Hepatic stellate cell (primary cell): ENCODE data around the gene FADS6.
"Not testable (repeated sequence)": the region's sequence is repeated elsewhere in the genome, so short reads cannot be mapped to it uniquely, and the experiment has no call there.

ENCODE experiments used
- DNase-seq: peaks from one replicate; pipeline ENCODE4 v3.0.0; 2011; ENCODE audit warnings: low spot score

Gene FADS6

DNA sequence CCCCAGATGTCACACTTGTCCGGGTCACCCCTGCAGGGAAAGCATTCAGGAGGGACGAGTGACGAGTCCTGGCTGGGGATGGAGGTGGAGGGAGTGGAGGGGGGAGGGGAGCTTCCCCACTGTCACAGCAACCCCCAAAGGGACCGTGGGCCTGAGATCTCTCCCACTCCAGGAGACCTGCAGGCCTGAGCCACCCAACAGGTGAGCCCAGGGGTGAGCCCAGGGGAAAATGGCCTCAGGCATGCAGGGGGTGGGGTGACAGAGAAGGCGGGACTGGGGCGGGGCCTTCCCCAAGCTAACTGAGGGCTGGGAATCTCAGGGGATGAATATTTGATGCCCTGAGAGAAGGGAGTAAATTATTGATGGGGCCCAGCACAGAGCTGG lies 27.2 kb upstream of the FADS6 start:
- DNase-seq, result no peak

GRCh38 chr17:74920306-74920620 lies 26.8 kb upstream of the FADS6 start:
- DNase-seq, result no peak

GRCh38 chr17:74919440-74920305 lies 26.2 kb upstream of the FADS6 start:
- peak; percentile 60 for DNase-seq

DNA sequence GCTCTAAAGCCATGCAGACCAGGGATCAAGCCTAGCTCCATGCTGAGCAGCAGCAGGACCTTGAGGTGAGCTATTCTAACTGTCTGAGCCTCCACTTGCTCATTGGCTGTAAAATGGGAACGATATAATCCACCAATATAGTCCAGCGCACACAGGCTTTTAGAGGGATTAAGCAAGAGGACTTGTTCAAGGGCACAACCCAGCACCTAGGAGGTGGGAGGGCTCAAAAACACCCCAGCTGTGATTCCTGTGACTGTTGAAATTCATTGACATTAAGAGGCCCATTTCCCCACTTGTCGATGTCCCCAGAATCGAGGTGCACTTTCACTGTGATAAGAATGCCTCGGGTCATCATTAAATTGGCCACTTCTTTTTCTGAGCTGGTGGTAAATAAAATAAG lies 25.5 kb upstream of the FADS6 start:
- no peak for DNase-seq

DNA sequence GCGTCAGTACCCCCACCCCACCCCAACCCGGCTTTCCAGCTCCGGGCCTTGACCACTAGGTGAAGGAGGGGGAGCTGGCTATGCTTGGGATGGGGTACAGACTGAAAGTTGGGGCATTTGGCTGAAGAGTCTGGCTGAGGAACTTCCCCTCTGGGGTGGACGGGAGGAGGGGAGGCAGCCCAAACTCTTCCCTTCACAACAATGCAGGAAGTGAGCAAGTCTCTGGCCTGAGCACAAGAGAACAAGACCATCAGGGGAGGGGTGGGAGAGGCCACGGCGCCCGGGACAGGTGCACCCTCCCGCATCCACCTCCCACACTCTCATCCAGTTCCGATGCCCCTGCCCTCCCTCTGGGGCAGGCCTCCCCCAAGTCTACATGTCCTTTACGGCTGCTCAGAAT lies 24.0 kb upstream of the FADS6 start:
- DNase-seq, result no peak

DNA sequence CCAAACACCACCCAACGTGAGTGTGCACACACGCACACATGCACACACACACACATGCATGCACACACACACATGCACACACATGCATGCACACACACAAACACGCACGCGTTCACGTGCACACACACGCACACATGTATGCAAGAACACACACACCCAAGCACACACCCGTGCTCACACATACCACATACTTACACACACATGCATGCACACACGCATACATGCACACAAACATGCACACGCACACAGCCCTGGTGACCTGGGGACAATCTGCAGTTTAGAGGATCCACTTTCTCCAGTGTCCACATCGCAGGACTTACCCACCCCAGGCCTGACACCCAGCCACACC lies 23.4 kb upstream of the FADS6 start:
- no peak for DNase-seq

- DNase-seq, result no peak
These were observed 22.9 kb upstream of the FADS6 start for GRCh38 chr17:74916136-74916850.

DNA sequence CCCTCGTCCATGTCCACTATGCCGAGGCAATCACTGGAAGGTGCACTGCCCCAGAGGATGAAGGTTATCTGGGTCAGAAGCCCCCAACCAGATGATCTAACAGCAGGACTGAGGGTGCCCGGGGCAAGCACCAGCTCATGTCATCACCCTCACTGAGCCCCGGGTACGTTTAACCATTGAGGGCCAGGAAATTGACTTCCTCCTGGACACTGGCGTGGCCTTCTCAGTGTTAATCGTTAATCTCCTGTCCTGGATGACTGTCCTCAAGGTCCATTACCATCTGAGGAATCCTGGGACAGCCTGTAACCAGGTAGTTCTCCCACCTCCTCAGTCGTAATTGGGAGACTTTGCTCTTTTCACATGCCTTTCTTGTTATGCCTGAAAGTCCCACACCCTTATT lies 18.0 kb upstream of the FADS6 start:
- not testable (repeated sequence) for DNase-seq

DNA sequence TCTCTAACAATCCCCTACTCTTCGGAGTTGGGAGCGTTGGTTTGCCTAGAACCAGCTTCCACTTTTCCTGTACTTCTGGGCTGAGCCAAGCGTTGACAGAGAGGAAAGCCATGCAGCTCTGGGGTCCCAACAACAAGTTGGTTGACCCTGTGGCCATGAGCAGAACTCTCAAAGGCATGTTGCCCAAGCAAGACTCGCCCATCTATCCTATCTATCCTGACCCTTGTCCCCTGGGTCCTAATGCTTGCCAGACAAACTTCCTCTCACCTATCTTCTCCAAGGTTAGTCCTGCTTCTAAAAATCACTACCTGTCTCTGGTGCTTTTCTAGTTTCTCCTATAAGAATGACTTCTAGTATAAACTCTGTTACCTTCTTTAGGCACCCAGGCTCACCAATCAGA lies 15.7 kb upstream of the FADS6 start:
- not testable (repeated sequence) for DNase-seq

GRCh38 chr17:74907012-74907411 lies 13.6 kb upstream of the FADS6 start:
- no peak for DNase-seq

DNA sequence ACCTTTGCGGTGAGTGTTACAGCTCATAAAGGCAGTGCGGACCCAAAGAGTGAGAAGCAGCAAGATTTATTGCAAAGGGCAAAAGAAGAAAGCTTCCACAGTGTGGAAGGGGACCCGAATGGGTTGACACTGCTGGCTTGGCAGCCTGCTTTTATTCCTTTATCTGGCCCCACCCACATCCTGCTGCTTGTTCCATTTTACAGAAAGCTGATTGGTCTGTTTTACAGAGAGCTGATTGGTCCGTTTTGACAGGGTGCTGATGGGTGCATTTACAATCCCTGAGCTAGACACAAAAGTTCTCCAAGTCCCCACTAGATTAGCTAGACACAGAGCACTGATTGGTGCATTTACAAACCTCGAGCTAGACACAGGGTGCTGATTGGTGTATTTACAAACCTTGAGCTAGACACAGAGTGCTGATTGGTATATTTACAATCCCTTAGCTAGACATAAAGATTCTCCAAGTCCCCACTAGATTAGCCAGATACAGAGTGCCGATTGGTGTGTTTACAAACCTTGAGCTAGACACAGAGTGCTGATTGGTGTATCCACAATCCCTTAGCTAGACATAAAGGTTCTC lies 12.9 kb upstream of the FADS6 start:
- DNase-seq, result not testable (repeated sequence)

- DNase-seq, result no peak
These were observed 11.4 kb upstream of the FADS6 start for GRCh38 chr17:74904687-74905409.

DNA sequence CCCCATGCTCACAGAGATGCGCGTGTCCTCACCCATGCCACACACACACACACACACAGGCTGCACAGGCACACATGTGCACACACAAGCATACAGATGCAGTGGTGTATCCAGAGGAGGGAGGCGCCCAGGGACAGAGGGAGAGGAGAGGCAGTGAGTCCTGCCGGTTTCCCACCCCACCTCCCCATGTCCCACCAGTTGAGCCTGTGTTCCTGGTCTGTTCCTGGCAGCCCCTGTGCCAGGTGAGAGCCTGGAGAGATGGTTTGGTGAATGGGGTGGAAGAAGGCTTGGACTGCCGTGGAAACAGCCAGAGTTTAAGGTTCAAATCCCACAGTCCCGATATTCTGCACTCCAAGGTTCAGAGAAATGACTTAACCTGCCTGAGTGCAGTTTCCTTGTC lies 10.2 kb upstream of the FADS6 start:
- no peak for DNase-seq

DNA sequence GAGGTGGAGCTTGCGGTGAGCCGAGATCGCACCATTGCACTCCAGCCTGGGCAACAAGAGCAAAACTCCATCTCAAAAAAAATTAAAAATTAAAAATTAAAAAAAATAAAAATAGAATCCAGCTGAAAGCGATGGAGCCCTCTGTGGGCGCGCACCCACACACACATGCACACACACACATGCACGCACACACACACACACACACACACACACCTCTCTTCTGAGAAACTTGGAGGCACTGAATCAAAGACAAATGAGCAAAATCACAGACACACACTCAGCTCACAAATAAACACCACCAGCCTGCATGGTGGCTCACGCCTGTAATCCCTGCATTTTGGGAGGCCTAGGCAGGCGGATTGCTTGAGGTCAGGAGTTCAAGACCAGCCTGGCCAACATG lies 9.6 kb upstream of the FADS6 start:
- no peak for DNase-seq

DNA sequence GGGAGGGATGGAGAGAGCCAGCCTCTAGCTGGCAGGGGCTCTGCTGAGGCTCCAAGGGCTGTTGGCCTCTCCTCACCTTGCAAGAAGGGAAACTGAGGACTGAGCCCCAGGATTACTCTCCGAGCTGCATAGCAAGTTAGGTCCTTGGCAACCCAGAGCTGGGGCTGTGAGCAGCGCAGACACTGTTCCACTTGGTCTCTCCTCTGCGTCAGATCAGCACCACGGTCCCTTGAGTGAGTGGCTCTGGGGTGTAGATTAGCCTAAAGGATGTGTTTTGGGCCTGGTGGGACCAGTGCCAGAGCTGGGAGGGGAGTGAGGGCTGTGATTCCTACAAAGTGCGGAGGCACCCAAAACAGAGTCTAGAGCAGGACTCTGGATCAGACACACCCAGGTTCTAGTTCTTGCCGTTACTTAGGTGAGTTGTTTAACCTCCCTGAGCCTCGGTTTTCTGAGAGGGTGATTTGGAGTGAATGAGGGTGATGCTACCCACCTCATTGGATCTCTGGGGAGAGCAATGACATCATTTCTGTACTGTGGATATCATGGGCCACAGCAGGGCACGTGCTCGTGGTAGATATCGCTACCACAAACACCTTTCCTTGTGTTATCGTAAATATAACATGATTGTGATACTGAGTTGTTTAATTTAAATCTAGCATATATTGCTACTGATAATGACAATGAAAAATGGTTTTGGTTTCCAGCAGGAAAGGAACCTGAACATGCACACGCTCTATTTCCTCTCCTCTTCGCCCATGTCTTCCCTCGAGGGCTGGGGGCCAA lies 8.1 kb upstream of the FADS6 start:
- DNase-seq, result no peak

GRCh38 chr17:74900208-74900607 lies 6.8 kb upstream of the FADS6 start:
- DNase-seq, result no peak

DNA sequence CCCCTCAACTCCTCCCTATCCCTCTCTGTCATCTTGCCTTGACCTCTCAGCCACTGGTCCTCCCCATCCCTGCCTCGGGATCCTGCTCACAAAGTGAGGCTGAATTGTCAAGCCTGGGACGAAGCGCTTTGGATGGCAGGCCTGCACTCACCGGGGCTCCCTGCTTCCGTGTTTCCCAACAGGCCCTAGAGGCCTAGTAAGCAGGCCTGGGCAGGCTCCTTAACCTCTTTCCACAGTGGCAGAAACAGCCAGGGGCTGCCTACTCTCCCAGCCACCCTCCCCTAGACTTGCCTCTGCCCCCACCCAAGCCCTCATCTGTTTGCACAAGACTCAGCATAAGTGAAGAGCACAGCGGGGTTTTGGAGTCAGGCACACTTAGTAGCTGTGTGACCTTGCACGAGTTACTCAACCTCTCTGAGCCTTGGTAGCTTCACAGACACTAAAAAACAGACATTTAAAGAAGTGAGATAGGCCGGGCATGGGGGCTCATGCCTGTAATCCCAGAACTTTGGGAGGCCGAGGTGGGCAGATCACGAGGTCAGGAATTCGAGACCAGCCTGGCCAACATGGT lies 5.0 kb upstream of the FADS6 start:
- DNase-seq, result no peak

DNA sequence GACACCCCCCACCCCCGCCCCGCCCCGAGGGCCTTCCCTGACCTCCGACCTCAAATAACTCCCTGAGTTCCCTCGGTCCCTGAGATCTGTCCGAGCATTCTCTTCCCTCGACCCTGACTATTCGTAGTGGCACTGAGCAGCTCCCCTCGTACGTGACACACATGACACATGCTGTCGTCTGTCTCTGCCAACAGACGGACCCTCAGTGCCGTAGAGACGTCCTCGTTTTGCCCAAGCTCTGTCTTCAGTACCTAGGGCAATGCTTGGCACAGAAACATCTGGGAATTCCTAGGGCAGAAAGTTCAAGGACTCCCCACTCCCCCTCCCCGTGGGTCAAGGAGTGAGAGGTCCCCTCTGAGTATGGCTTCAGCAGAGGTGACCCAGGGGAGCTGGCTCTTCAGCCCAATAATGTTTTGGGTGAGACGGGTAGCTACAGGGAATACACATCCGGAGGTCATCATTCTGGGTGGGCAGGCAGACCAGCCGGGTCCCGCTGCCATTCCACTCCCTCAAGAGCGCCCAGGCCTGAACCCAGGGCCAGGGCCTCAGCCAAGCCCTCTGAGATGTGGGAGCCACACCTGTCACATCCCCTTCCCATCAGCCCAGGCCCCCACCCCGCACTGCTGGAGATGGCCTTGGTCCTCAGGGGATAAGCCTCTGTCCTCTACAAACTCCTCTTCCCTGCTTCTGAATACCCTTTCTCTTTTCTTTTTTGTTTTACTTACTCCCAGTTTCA lies 671 bp upstream of the FADS6 start:
- DNase-seq, result no peak

DNA sequence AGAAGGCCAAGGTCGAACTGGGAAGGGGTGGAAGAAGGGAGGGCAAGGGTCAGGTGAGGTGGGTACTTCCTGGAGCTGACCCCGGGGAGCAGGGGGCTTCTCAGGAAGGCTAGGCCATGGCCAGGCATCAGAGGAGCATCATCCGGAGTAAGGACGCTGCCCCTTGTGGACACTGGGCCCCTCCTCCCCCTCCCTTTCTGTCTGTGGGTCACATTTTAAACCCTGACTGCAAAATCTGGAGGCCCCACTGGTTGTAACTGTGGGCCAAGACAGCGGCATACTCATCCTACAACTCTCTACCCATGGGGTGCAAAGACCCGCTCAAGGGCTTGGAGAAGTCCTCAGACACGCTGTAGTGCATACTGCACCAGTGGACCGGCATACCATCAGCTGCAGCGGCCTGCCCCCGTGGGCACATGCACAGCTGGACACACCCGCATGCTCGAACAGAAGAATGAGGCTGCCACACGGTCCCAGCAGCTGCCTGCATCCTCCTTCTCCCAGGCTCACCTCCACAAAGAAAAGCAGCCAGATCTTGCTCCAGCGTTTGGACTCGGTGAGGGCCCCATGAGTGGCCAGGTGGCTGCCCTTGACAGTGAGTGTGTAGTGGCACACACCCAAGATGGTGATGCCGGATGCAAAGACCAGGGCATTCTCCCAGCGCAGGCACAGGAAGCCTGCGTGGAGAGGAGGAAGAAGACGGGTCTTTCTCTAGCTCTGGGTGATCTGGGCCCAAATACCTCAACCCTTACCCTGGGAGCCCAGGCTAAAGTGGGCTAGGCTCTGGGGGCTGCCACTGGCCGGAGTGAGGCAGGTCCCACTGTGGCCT lies 1.2 kb downstream of the FADS6 start:
- DNase-seq, result no peak

GRCh38 chr17:74890554-74890953 lies 2.9 kb downstream of the FADS6 start:
- DNase-seq, result no peak
